ENCODE results near the gene ZNF629. TPM values are rescaled to one million over a fixed set of nuclear protein-coding genes. Genes with fewer than 3 reads are reported as not detected.

The ZNF629 gene
- total and polyA plus RNA-seq, 7 donors: 1.5 to 15.9 (median 7.8) TPM

GRCh38 chr16:30764816-30765465, 22.1 kb downstream of the ZNF629 start:
- no peak for ATAC-seq
- H3K27ac ChIP-seq: no peak overlapping the region
- DNase-seq: no peak
- TF ChIP-seq CTCF (IDR thresholded peaks at IDR 0.05): no peak
- no peaks in the 10 kb centered on the region for H3K27me3 ChIP-seq (ENCODE audit: insufficient read depth in 3 of 3, low read length in 2 of 3)
- WGBS, 3 donors: 86 to 93% (median 92%) methylated on average over 12 of the region's 12 CpGs
- peaks cover 26% of the 10 kb centered on the region for H3K4me1 ChIP-seq
- no peak overlapping the region for H3K4me3 ChIP-seq
- H3K36me3 ChIP-seq (ENCODE audit: insufficient read depth in 1 of 2, low read depth in 1 of 2): peaks cover 24 to 71% of the 10 kb centered on the region in 2 donors
- H3K9me3 ChIP-seq: no peaks in the 10 kb centered on the region
- intact Hi-C loops (cut with DNase I): no loop called here

- Histone ChIP-seq H3K9me3 (no peaks in the 10 kb centered on the region), H3K27me3 (ENCODE audit: insufficient read depth in 3 of 3, low read length in 2 of 3) (no peaks in the 10 kb centered on the region), H3K36me3 (ENCODE audit: insufficient read depth in 1 of 2, low read depth in 1 of 2) (peaks cover 18 to 62% of the 10 kb centered on the region in 2 donors), H3K4me3 (no peak overlapping the region), H3K4me1 (peaks cover 26% of the 10 kb centered on the region), H3K27ac (no peak overlapping the region)
- no peak for TF ChIP-seq CTCF (IDR thresholded peaks at IDR 0.05)
- 82 to 89% (median 86%) methylated on average over 11 of the region's 11 CpGs for WGBS, 3 donors
- ATAC-seq (no peak), DNase-seq (no peak)
- intact Hi-C loops (cut with DNase I): no loop called here
Observed at GRCh38 chr16:30764086-30764485, 22.9 kb downstream of the ZNF629 start.

GRCh38 chr16:30762991-30763725, 23.8 kb downstream of the ZNF629 start:
- Histone ChIP-seq H3K27me3 (ENCODE audit: insufficient read depth in 3 of 3, low read length in 2 of 3) (no peaks in the 10 kb centered on the region), H3K9me3 (no peaks in the 10 kb centered on the region), H3K27ac (peak overlapping the region; percentile 93), H3K36me3 (ENCODE audit: insufficient read depth in 1 of 2, low read depth in 1 of 2) (peaks cover 13 to 62% of the 10 kb centered on the region in 2 donors), H3K4me1 (peaks cover 26% of the 10 kb centered on the region), H3K4me3 (peak overlapping the region; percentile 97)
- 58 to 62% (median 61%) methylated on average over 15 of the region's 15 CpGs for WGBS, 3 donors
- intact Hi-C loops (cut with DNase I): no loop called here
- ATAC-seq (no peak), DNase-seq (no peak)
- TF ChIP-seq CTCF (IDR thresholded peaks at IDR 0.05): no peak

GRCh38 chr16:30761928-30762902, 24.8 kb downstream of the ZNF629 start, which contains the start of the genes CFAP119 and RNF40:
Gene CFAP119, minus strand, starts transcription at chr16:30762062. Its CDS starts 314 bp downstream, at chr16:30761748.
Gene RNF40, plus strand, starts transcription at chr16:30762322. Its CDS starts 224 bp downstream, at chr16:30762546.
- WGBS, 3 donors: 0 to 1% (median 1%) methylated on average over 56 to 60 of the region's 60 CpGs
- H3K36me3 ChIP-seq (ENCODE audit: insufficient read depth in 1 of 2, low read depth in 1 of 2): peaks cover 9 to 60% of the 10 kb centered on the region in 2 donors
- H3K9me3 ChIP-seq: no peaks in the 10 kb centered on the region
- no peaks in the 10 kb centered on the region for H3K27me3 ChIP-seq (ENCODE audit: insufficient read depth in 3 of 3, low read length in 2 of 3)
- peak within 1 kb of the TSS; percentile 97 for H3K4me3 ChIP-seq
- H3K27ac ChIP-seq: peak within 1 kb of the TSS; percentile 93
- no peak for TF ChIP-seq CTCF (IDR thresholded peaks at IDR 0.05)
- intact Hi-C loops (cut with DNase I): no loop called here
- DNase-seq: peak; percentile 96 to 98
- ATAC-seq: peak; percentile 98
- H3K4me1 ChIP-seq: peaks cover 26% of the 10 kb centered on the region
